Measurements from ENCODE around the gene UGT1A7.
"Not testable (repeated sequence)": the region's sequence is repeated elsewhere in the genome, so short reads cannot be mapped to it uniquely, and the experiment has no call there.

- not testable (repeated sequence) for TF ChIP-seq EZH2phosphoT487 (IDR thresholded peaks at IDR 0.05; ENCODE audit: low read depth); CTCF (IDR thresholded peaks at IDR 0.05; ENCODE audit: low read depth, low read length)
These were observed 69.7 kb downstream of the UGT1A7 start for GRCh38 chr2:233751212-233752009.
